Testis (tissue), 3 donors: ENCODE results near the gene RMI2. TPM values are rescaled to one million over a fixed set of nuclear protein-coding genes. Genes with fewer than 3 reads are reported as not detected.

Experiments
- DNase-seq: peaks from one replicate; pipeline ENCODE4 v3.0.0-alpha.2; 2019
- H3K27ac ChIP-seq, 2 donors: fragments of 200-600 bp; sonication (generic); one replicate each; pipeline ENCODE4 v1.5.1; 2019
- H3K27me3 ChIP-seq: fragments of 200-600 bp; sonication (generic); one replicate; pipeline ENCODE4 v1.5.1; 2019
- H3K36me3 ChIP-seq: fragments of 200-600 bp; sonication (generic); one replicate; pipeline ENCODE4 v1.5.1; 2017; ENCODE audit warnings: low read depth; ENCODE audit errors: missing control alignments
- H3K4me1 ChIP-seq: fragments of 200-600 bp; sonication (generic); one replicate; pipeline ENCODE4 v1.5.1; 2019
- H3K4me3 ChIP-seq, 2 donors: fragments of 200-600 bp; sonication (generic); one replicate each; pipeline ENCODE4 v1.5.1; 2017 to 2019
- H3K9me3 ChIP-seq: fragments of 200-600 bp; sonication (generic); one replicate; pipeline ENCODE4 v1.5.1; 2017
- CTCF ChIP-seq, 3 experiments: fragments of 450-650 bp in 2 of 3; fragments of 200-600 bp in 1 of 3; sonication (generic) in 1 of 3; IDR thresholded peaks; one replicate each; pipeline ENCODE4 v1.5.1; 2016 to 2019; ENCODE audit warnings: antibody characterized with exemption in 3 of 3, mild to moderate bottlenecking in 2 of 3, moderate library complexity in 1 of 3
- POLR2A ChIP-seq: fragments of 450-650 bp; IDR thresholded peaks from one replicate; pipeline ENCODE4 v1.6.1; 2017; ENCODE audit warnings: antibody characterized with exemption, mild to moderate bottlenecking, moderate library complexity
- WGBS, 2 donors: methylation state at CpG; one replicate each; pipeline ENCODE4 v1.1.5; 2018; 5-methylcytosine and 5-hydroxymethylcytosine counted together
- intact Hi-C: fragments of 100-400 bp; cut with DNase I; formaldehyde crosslinking; loops from one replicate; pipeline ENCODE4 v1.15.1; 2023; ENCODE audit warnings: low total_unique reads
- polyA plus RNA-seq: library from polyadenylated mRNA; stranded (reverse); fragments of 350-450 nt; fragmentation: Illumina TruSeq; extraction: RNeasy Lipid Tissue Mini Kit (QIAGEN cat#74804); gene quantifications from one replicate; pipeline ENCODE4 v1.2.3, GENCODE V29; 2014; ENCODE audit warnings: low read depth, low replicate concordance; ENCODE audit not compliant: insufficient read depth
- total RNA-seq, 2 donors: library from RNA; depleted of rRNA; stranded (reverse); fragments of >200 nt; gene quantifications; one replicate each; pipeline ENCODE4 v1.2.3, GENCODE V29; 2016

The RMI2 gene
- total and polyA plus RNA-seq, 3 donors from 2014 or later: 21.5 to 30.6 (median 26.7) TPM

DNA sequence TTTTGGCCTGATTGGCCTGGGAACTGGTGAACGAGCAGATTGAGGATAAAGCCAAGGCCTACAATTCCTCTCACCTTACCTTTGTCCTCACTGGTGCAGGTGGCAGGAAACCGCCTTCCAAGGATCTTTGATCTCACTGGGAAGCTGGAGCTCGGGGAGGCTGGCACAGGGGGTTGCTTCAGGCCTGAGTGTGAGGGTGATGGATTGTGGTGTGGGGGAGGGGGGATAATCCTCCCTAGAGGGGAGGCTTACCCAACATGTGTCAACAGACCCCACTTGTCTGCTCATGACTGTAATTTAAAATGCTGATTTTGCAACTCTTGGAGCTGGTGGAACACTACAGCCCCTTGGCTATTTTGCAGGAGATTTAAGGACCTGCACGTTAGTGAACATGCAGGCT, 4.5 kb upstream of the RMI2 start:
- TF ChIP-seq CTCF (IDR thresholded peaks at IDR 0.05) (no peak), POLR2A (no peak)
- WGBS, 2 donors: 79 to 100% methylated on average over 3 to 4 of the region's 4 CpGs
- no peaks in the 10 kb centered on the region for H3K9me3 ChIP-seq
- no peak overlapping the region for H3K27ac ChIP-seq
- no peak for DNase-seq
- no peaks in the 10 kb centered on the region for H3K36me3 ChIP-seq
- intact Hi-C loops: no loop called here
- H3K4me3 ChIP-seq: no peak overlapping the region
- no peaks in the 10 kb centered on the region for H3K27me3 ChIP-seq
- no peaks in the 10 kb centered on the region for H3K4me1 ChIP-seq

- intact Hi-C loops: no loop called here
- no peak for TF ChIP-seq POLR2A
- TF ChIP-seq CTCF (IDR thresholded peaks at IDR 0.05): no peak
- no peaks in the 10 kb centered on the region for H3K27me3 ChIP-seq
- no peak overlapping the region for H3K27ac ChIP-seq
- WGBS, 2 donors: 95 to 99% methylated on average over 9 of the region's 9 CpGs
- no peak overlapping the region for H3K4me3 ChIP-seq
- no peaks in the 10 kb centered on the region for H3K36me3 ChIP-seq
- H3K4me1 ChIP-seq: no peaks in the 10 kb centered on the region
- DNase-seq: no peak
- no peaks in the 10 kb centered on the region for H3K9me3 ChIP-seq
Measured at GRCh38 chr16:11341371-11341770, 3.9 kb upstream of the RMI2 start.

DNA sequence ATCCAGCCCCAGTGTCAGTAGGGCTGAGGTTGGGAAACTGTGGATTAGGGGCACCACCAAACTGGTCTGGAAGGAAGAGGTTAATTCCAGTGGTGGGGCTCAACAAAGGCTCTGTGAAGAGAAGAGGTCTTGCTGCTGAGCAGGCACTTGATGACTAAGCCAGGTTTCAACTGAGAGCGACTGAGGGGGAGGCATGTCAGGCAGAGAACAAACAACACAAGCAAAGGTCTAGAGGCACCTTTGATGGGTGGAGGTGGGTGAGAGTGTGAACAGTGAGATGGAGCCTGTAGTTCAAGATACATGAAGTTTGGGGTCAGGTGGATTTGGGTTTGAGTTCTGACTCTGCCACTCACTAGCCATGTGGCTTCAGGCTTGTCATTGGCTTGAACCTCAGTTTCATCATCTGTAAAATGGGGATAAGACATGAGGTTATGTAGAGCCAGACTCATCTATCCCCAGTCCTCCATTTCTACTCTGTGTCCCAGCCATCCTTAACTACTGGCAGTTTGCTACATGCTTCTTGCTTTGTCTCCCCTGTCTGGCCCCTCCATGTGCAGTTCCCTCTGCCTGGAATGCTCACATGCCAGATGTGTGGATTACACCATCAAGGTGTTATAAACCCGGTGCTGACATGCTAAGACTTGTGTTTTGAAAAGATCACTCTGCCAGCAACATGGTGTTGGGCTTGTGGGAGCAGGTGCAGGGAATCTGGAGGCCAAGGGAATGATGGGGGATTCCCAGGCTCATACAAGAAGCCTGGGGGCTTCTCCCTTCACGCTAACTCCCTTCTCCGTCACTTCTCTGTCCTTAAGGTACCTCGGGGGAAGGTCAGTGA, 3.0 kb upstream of the RMI2 start:
- intact Hi-C loops: no loop called here
- H3K27ac ChIP-seq: no peak overlapping the region

DNA sequence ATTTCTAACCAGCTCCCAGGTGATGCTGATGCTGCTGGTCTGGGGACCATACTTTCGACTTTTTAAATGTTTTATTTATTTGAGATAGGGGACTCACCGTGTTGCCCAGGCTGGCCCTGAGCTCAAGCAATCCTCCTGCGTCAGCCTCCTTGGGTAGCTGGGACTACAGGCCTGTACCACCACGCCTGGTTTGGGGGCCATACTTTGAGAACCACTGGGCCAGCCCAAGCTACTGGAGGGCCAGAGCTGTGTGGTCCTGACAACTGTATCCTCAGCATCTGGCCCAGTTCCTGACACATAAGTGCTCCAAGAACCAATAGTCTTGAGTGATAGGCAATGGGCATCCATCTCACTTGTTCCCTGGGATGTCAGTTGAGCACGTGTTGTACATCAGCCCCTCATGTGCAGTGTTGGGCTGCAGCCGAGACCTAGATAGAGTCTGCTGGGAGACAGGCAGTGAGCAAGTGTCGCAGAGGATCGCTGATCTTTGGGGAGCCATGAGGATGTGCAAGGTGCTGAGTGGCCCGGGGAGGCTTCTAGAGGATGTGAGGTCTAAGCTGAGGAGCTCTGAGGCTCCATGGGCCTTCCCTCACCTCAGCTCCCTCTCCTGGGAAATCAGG, 1.6 kb downstream of the RMI2 start:
- 80 to 95% methylated on average over 4 to 9 of the region's 9 CpGs for WGBS, 2 donors
- Histone ChIP-seq H3K27me3 (no peaks in the 10 kb centered on the region), H3K36me3 (no peaks in the 10 kb centered on the region), H3K4me3 (no peak overlapping the region), H3K27ac (no peak overlapping the region), H3K9me3 (no peaks in the 10 kb centered on the region), H3K4me1 (peaks cover 9% of the 10 kb centered on the region)
- no peak for DNase-seq
- TF ChIP-seq CTCF (IDR thresholded peaks at IDR 0.05) (no peak), POLR2A (no peak)
- intact Hi-C loops: no loop called here

More for the DNA sequence above, 3.0 kb upstream of the RMI2 start:
- WGBS, 2 donors: 60 to 71% methylated on average over 5 of the region's 5 CpGs
- TF ChIP-seq POLR2A (no peak), CTCF (IDR thresholded peaks at IDR 0.05) (no peak)
- Histone ChIP-seq H3K27me3 (no peaks in the 10 kb centered on the region), H3K36me3 (no peaks in the 10 kb centered on the region), H3K9me3 (no peaks in the 10 kb centered on the region), H3K4me3 (no peak overlapping the region), H3K4me1 (no peaks in the 10 kb centered on the region)
- DNase-seq: no peak
